ENCODE measurements around the gene LPIN1.

GRCh38 chr2:11703700-11704099 lies 42.7 kb upstream of the LPIN1 start:
- TF ChIP-seq CTCF (IDR thresholded peaks at IDR 0.05) (no peak), POLR2A (IDR thresholded peaks at IDR 0.05; ENCODE audit: low read depth) (no peak)

Data from esophagus muscularis mucosa (tissue), 3 donors.